ENCODE data around the gene FBXO9. TPM values are rescaled to one million over a fixed set of nuclear protein-coding genes. Genes with fewer than 3 reads are reported as not detected.

Gene FBXO9
- total RNA-seq, 1 experiment from 2014 or later, result 68.4 TPM

DNA sequence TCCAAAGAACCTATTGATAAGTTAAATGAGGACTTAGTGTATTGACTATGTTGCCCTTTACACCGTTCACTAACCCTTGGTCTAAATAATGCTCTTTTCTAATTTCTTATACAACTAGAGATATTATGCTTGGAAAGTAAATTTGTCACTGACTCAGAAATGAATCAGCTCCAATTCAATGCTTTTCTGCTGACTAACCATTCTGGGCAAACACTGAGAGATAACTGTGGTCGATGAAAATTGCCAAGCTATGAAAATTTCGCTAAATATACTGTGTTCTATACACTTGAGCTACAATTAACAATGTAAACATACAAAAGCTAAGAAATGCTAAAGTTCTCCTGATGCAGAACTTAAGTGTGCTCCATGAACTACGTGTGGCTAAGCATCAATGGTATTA lies 23.1 kb upstream of the FBXO9 start:
- Histone ChIP-seq H3K9ac (ENCODE audit: extremely low read depth, insufficient read length, low read length) (no peak overlapping the region), H3K79me1 (ENCODE audit: insufficient read depth, low read depth, low read length, poor library complexity, severe bottlenecking) (no peaks in the 10 kb centered on the region), H4K8ac (replicated peaks; ENCODE audit: insufficient read length, low read depth, low read length) (no peak overlapping the region), H4K5ac (ENCODE audit: insufficient read length, low read depth, low read length) (no peak overlapping the region), H4K91ac (ENCODE audit: insufficient read length, low read depth, low read length) (no peak overlapping the region), H3K23ac (ENCODE audit: insufficient read length, low read depth, low read length) (no peak overlapping the region), H2BK20ac (ENCODE audit: low read depth, low read length, poor library complexity, severe bottlenecking) (no peak overlapping the region), H3K4me1 (ENCODE audit: insufficient read depth, low read length) (no peaks in the 10 kb centered on the region), H3K23me2 (ENCODE audit: insufficient read length, low read depth, low read length, poor library complexity, severe bottlenecking) (no peaks in the 10 kb centered on the region), H2BK12ac (ENCODE audit: insufficient read length, low read depth, low read length) (no peak overlapping the region), H2AFZ (ENCODE audit: low read length) (no peak overlapping the region), H3K56ac (ENCODE audit: insufficient read length, low read depth, low read length) (no peak overlapping the region), H4K20me1 (ENCODE audit: control insufficient read depth, insufficient read depth, insufficient read length) (no peaks in the 10 kb centered on the region), H3K4ac (ENCODE audit: low read depth, low read length) (no peak overlapping the region), H3K18ac (ENCODE audit: insufficient read length, low read depth, low read length) (no peak overlapping the region), H3K79me2 (ENCODE audit: insufficient read depth, low read length) (no peaks in the 10 kb centered on the region), H2BK15ac (ENCODE audit: low read depth, low read length) (no peak overlapping the region), H2AK5ac (ENCODE audit: insufficient read length, low read length) (no peak overlapping the region), H3K14ac (ENCODE audit: insufficient read depth, low read length) (no peak overlapping the region), H3K9me3 (ENCODE audit: control insufficient read depth, low read depth, low read length) (no peaks in the 10 kb centered on the region), H3K4me2 (ENCODE audit: insufficient read depth, insufficient read length, low read length) (no peak overlapping the region), H2BK5ac (ENCODE audit: insufficient read length, low read length) (no peak overlapping the region), H3K27ac (ENCODE audit: insufficient read length, low read depth, low read length) (no peak overlapping the region), H3K27me3 (ENCODE audit: insufficient read depth, low read length) (no peaks in the 10 kb centered on the region), H3T11ph (ENCODE audit: low read length) (no peak overlapping the region), H2BK120ac (ENCODE audit: low read depth, low read length, poor library complexity, severe bottlenecking) (no peak overlapping the region)
- Mint-ChIP-seq H3K27me3 (ENCODE audit: low read depth) (no peaks in the 10 kb centered on the region), H3K36me3 (ENCODE audit: insufficient read depth in 1 of 3, low read depth in 3 of 3) (peaks cover 9 to 23% (median 21%) of the 10 kb centered on the region in 3 experiments), H3K4me3 (no peak overlapping the region), H3K4me1 (peaks cover 15 to 22% of the 10 kb centered on the region in 2 experiments), H3K9me3 (no peaks in the 10 kb centered on the region), H3K27ac (no peak overlapping the region)
- no CpG with 5 or more reads among the region's 4 CpGs for WGBS (ENCODE audit: extremely low coverage, insufficient read length, low lambda C conversion rate)
- no peak for DNase-seq
- no peak for TF ChIP-seq CTCF (conservative IDR thresholded peaks at IDR 0.05)
